Measurements from ENCODE around the gene IFIT3.
A peak's percentile ranks its signal among the peaks of the same experiment; 100 is the strongest.
"Not testable (repeated sequence)": the region's sequence is repeated elsewhere in the genome, so short reads cannot be mapped to it uniquely, and the experiment has no call there.

Gene IFIT3

DNA sequence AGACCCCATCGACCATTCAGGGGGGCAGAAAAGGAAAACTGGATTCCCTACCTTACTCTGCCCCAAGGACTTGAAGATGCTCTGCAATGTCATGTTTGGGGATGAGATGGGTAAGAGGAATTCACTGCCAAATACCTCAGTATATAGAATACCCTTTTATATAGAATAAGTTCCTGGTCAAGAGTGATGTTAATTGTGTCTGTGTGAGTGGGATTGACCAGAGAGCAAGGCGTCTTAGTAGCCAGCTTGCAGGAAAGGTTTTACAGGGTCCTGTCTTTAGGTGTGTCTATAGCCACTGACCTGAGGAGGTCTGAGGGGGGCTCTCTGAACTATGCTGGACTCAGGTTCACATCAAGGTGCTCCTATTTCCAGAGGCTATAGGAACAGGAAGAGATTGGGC, 1.4 kb downstream of the IFIT3 start:
- no peaks in the 10 kb centered on the region for H3K79me2 ChIP-seq
- H3K27ac ChIP-seq: no peak overlapping the region
- H3K9ac ChIP-seq: no peak overlapping the region
- TF ChIP-seq, protein P1, sequence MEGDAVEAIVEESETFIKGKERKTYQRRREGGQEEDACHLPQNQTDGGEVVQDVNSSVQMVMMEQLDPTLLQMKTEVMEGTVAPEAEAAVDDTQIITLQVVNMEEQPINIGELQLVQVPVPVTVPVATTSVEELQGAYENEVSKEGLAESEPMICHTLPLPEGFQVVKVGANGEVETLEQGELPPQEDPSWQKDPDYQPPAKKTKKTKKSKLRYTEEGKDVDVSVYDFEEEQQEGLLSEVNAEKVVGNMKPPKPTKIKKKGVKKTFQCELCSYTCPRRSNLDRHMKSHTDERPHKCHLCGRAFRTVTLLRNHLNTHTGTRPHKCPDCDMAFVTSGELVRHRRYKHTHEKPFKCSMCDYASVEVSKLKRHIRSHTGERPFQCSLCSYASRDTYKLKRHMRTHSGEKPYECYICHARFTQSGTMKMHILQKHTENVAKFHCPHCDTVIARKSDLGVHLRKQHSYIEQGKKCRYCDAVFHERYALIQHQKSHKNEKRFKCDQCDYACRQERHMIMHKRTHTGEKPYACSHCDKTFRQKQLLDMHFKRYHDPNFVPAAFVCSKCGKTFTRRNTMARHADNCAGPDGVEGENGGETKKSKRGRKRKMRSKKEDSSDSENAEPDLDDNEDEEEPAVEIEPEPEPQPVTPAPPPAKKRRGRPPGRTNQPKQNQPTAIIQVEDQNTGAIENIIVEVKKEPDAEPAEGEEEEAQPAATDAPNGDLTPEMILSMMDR (IDR thresholded peaks at IDR 0.05): no peak
- H3K27me3 ChIP-seq (ENCODE audit: control insufficient read depth, insufficient read depth, low read length): no peaks in the 10 kb centered on the region
- H3K4me3 ChIP-seq (ENCODE audit: low read depth, low read length): peak overlapping the region; percentile 70
- no peaks in the 10 kb centered on the region for H3K9me3 ChIP-seq (ENCODE audit: control insufficient read depth, low read length)
- H2AFZ ChIP-seq: no peak overlapping the region
- peaks cover 18% of the 10 kb centered on the region for H3K4me1 ChIP-seq
- no peak overlapping the region for H3K4me2 ChIP-seq (ENCODE audit: low read length)
- H3K36me3 ChIP-seq (ENCODE audit: control insufficient read depth, insufficient read depth, low read length): no peaks in the 10 kb centered on the region

DNA sequence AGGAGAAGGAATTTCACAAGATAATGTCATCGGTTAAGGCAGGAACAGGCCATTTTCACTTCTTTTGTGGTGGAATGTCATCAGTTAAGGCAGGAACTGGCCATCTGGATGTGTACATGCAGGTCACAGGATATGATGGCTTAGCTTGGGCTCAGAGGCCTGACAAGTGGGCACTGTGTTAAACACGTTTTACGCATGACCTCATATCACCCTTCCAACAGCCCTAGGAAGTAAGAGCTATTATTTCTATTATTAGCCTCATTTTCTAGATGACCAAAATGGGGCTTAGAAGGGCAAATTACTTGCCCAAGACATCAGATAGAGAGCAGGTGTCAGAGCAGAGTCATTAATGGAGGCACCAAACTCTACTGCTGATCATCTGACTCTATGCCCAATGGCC, 2.2 kb downstream of the IFIT3 start:
- peaks cover 18% of the 10 kb centered on the region for H3K4me1 ChIP-seq
- not testable (repeated sequence) for H3K4me3 ChIP-seq (ENCODE audit: low read depth, low read length); H3K9ac ChIP-seq; H3K9me3 ChIP-seq (ENCODE audit: control insufficient read depth, low read length); H3K79me2 ChIP-seq; H3K27ac ChIP-seq; H3K27me3 ChIP-seq (ENCODE audit: control insufficient read depth, insufficient read depth, low read length); H2AFZ ChIP-seq; H3K36me3 ChIP-seq (ENCODE audit: control insufficient read depth, insufficient read depth, low read length); H3K4me2 ChIP-seq (ENCODE audit: low read length)

DNA sequence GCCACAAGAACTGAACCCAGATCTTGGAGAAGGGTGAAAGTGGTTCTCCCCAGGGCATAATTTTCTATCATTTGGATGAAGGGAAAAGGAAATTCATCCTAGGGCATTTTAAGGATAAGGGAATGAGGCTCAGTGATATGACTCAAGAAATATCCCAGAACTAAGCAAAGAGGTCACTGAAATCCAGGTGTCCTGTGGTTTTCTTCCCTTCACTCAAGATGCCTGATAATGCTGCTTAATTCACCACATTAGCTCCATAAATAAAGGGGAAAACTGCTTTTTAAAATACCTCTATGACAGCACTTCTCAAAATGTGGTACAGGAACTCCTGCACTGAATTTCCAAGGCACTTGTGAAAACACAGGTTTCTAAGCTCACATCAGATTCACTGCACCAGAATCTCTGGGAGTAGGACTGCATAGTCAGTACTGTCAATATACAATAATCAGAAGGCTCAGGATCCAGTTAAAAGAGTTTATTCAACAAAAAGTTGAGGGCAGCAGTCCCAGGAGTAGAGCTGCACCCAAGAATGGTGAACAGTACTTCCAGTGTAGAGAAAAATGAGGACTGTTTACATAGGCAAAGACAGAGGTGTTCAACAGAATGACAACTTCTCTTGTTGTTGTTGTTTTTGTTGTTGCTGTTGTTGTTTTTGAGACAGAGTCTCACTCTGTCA, 2.9 kb downstream of the IFIT3 start:
- H3K36me3 ChIP-seq (ENCODE audit: control insufficient read depth, insufficient read depth, low read length): no peaks in the 10 kb centered on the region
- peaks cover 18% of the 10 kb centered on the region for H3K4me1 ChIP-seq
- TF ChIP-seq, protein P1 (IDR thresholded peaks at IDR 0.05): no peak
- no peaks in the 10 kb centered on the region for H3K9me3 ChIP-seq (ENCODE audit: control insufficient read depth, low read length)
- H3K27me3 ChIP-seq (ENCODE audit: control insufficient read depth, insufficient read depth, low read length): no peaks in the 10 kb centered on the region
- H3K4me3 ChIP-seq (ENCODE audit: low read depth, low read length): no peak overlapping the region
- no peak overlapping the region for H3K4me2 ChIP-seq (ENCODE audit: low read length)
- no peaks in the 10 kb centered on the region for H3K79me2 ChIP-seq
- no peak overlapping the region for H3K9ac ChIP-seq
- H3K27ac ChIP-seq: peak overlapping the region; percentile 17
- no peak overlapping the region for H2AFZ ChIP-seq

DNA sequence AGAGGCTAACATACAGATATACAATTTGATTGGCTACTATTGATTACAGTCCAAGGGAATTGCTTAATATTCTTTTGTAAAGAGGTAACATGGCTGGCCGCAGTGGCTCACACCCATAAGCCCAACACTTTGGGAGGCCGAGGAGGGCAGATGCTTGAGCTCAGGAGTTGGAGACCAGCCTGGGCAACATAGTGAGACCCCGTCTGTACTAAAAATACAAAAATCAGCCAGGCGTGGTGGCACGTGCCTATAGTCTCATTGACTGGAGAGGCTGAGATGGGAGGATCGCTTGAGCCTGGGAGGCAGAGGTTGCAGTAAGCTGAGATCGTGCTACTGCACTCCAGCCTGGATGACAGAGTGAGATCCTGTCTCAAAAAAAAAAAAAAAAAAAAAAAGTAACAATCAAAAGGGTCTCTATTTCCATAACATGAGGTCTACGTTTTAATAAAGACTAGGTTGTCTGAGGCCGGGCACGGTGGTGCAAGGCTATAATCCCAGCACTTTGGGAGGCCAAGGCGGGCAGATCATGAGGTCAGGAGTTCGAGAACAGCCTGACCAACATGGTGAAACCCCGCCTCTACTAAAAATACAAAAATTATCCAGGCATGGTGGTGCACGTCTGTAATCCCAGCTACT, 3.8 kb downstream of the IFIT3 start:
- H3K79me2 ChIP-seq; H3K36me3 ChIP-seq (ENCODE audit: control insufficient read depth, insufficient read depth, low read length); H3K27me3 ChIP-seq (ENCODE audit: control insufficient read depth, insufficient read depth, low read length); H3K9ac ChIP-seq; H3K4me3 ChIP-seq (ENCODE audit: low read depth, low read length); H3K4me2 ChIP-seq (ENCODE audit: low read length); H3K9me3 ChIP-seq (ENCODE audit: control insufficient read depth, low read length): not testable (repeated sequence)
- Histone ChIP-seq H3K27ac (peak overlapping the region; percentile 68), H3K4me1 (peaks cover 18% of the 10 kb centered on the region), H2AFZ (peak overlapping the region; percentile 74)

DNA sequence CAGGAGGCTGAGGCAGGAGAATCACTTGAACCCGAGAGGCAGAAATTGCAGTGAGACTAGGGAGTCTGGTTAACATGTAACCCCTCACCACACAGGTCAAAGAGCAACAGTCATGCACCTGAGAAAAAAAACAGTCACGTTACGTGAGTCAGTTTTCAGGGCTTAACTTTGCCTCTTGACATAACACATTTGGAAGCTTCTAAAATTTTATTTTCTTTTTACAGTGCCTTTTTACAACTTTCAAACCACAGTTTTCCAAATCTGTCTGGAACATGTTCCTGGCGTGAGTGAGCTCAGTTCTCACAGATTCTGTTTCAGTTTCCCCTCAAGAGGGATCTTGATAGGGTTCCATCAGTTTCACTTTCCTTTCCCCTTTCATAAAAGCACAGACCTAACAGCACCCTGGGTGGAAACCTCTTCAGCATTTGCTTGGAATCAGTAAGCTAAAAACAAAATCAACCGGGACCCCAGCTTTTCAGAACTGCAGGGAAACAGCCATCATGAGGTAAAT, 4.4 kb downstream of the IFIT3 start:
- H3K4me1 ChIP-seq: peaks cover 18% of the 10 kb centered on the region
- no peaks in the 10 kb centered on the region for H3K27me3 ChIP-seq (ENCODE audit: control insufficient read depth, insufficient read depth, low read length)
- peak overlapping the region; percentile 68 for H3K27ac ChIP-seq

More for the DNA sequence above, 4.4 kb downstream of the IFIT3 start:
- Histone ChIP-seq H3K36me3 (ENCODE audit: control insufficient read depth, insufficient read depth, low read length) (no peaks in the 10 kb centered on the region), H2AFZ (peak overlapping the region; percentile 74), H3K79me2 (no peaks in the 10 kb centered on the region), H3K4me3 (ENCODE audit: low read depth, low read length) (peak overlapping the region; percentile 45), H3K9me3 (ENCODE audit: control insufficient read depth, low read length) (no peaks in the 10 kb centered on the region), H3K9ac (no peak overlapping the region), H3K4me2 (ENCODE audit: low read length) (peak overlapping the region; percentile 35)
- TF ChIP-seq, protein P1 (IDR thresholded peaks at IDR 0.05): no peak
